ENCODE data around the gene HOXC10. TPM values are rescaled to one million over a fixed set of nuclear protein-coding genes. Genes with fewer than 3 reads are reported as not detected.

HOXC10 gene
- total and polyA plus RNA-seq, 2 of the 8 experiments (the other 6 are each of a cell fraction or from before 2014, with no cell fraction given) = not detected

- Histone ChIP-seq H2BK5ac (ENCODE audit: low read depth, low read length) (no peak overlapping the region), H3K23me2 (ENCODE audit: low read depth, low read length) (no peaks in the 10 kb centered on the region), H4K8ac (ENCODE audit: extremely low read depth, insufficient read depth, low read length) (peak overlapping the region; percentile 82; the same call in 1 of the 2 replicates), H3K27me3 (replicated peaks in 1 of 4; ENCODE audit: control insufficient read depth in 3 of 4, extremely low read depth in 1 of 4, insufficient read depth in 3 of 4, low read length in 3 of 4) (peaks cover 100% of the 10 kb centered on the region in 4 experiments), H3K4me1 (replicated peaks in 1 of 4; ENCODE audit: control insufficient read depth in 3 of 4, insufficient read depth in 4 of 4, low read length in 3 of 4) (peaks cover 0 to 12% (median 4%) of the 10 kb centered on the region in 4 experiments; a peak in 5 of 7 replicates), H3K4me3 (ENCODE audit: extremely low read depth in 1 of 4, insufficient read depth in 2 of 4, low read depth in 3 of 4, low read length in 4 of 4) (peak overlapping the region in 1 of 4 experiments; percentile 13; a peak in 1 of 8 replicates), H3K9ac (replicated peaks in 1 of 4; ENCODE audit: extremely low read depth in 1 of 4, low read depth in 3 of 4, low read length in 3 of 4) (no peak overlapping the region), H3K27ac (ENCODE audit: low read depth, low read length) (no peak overlapping the region), H3K18ac (ENCODE audit: extremely low read depth, low read length) (no peak overlapping the region; the same call in 1 of the 2 replicates), H4K20me1 (replicated peaks in 1 of 2; ENCODE audit: control insufficient read depth in 1 of 2, insufficient read depth in 2 of 2, low read length in 2 of 2) (peaks cover 34 to 64% of the 10 kb centered on the region in 2 experiments), H2BK15ac (ENCODE audit: low read length) (peak overlapping the region; percentile 81; the same call in 1 of the 2 replicates), H3K79me2 (ENCODE audit: control insufficient read depth in 1 of 2, insufficient read depth in 2 of 2, low read length in 2 of 2) (no peaks in the 10 kb centered on the region), H2AFZ (ENCODE audit: low read length) (no peak overlapping the region), H3K9me3 (ENCODE audit: insufficient read depth in 2 of 2, low read depth in 1 of 2, low read length in 1 of 2) (no peaks in the 10 kb centered on the region; a peak in 1 of 4 replicates), H2BK20ac (ENCODE audit: low read length) (no peak overlapping the region), H3K56ac (replicated peaks; ENCODE audit: insufficient read length, low read depth, low read length) (no peak overlapping the region), H2BK12ac (ENCODE audit: low read depth, low read length) (peak overlapping the region; percentile 94), H3K23ac (ENCODE audit: insufficient read length) (no peak overlapping the region), H2AK5ac (ENCODE audit: low read depth, low read length) (no peak overlapping the region), H3K79me1 (ENCODE audit: low read depth, low read length) (no peaks in the 10 kb centered on the region), H2BK120ac (replicated peaks; ENCODE audit: low read depth, low read length) (no peak overlapping the region), H3K4ac (replicated peaks; ENCODE audit: insufficient read length, low read depth, low read length) (no peak overlapping the region), H4K91ac (replicated peaks; ENCODE audit: insufficient read length, low read length) (no peak overlapping the region), H3K4me2 (ENCODE audit: insufficient read depth in 1 of 2, low read depth in 2 of 2, low read length in 2 of 2) (peak overlapping the region in 1 of 2 experiments; percentile 19; a peak in 1 of 4 replicates), H3K36me3 (ENCODE audit: control insufficient read depth in 2 of 4, insufficient read depth in 4 of 4, low read length in 3 of 4) (peaks cover 0 to 9% (median 0%) of the 10 kb centered on the region in 4 experiments; a peak in 1 of 8 replicates), H3K14ac (ENCODE audit: insufficient read length) (no peak overlapping the region), H4K5ac (ENCODE audit: insufficient read length, low read depth, low read length) (no peak overlapping the region)
- no peak for FAIRE-seq
- ChIA-PET POLR2A (ENCODE audit: partially characterized antibody) (interaction anchor here (1.2 kb wide), 1 partner anchor 16 kb away, joined by 4 read pairs; no protein-coding TSS in a partner anchor), CTCF (ENCODE audit: partially characterized antibody) (interaction anchor here (1.3 to 5.6 kb wide), 5 partner anchors 9 to 199 kb away, joined by 4 to 40 read pairs (median 4); partner anchors contain the start of gene HOXC10)
- DNase-seq (ENCODE audit: low read depth in 1 of 2, low spot score in 2 of 2) = no peak
- 5% methylated on average over 51 of the region's 86 CpGs; no CpG with 5 or more reads in 1 of the 2 experiments for WGBS, 2 experiments (ENCODE audit: extremely low coverage in 1 of 2, insufficient coverage in 1 of 2, insufficient read length in 1 of 2, insufficient replicate concordance in 2 of 2, low coverage in 1 of 2, low lambda C conversion rate in 2 of 2, missing lambda C conversion rate in 1 of 2)
- peak; percentile 64 for TF ChIP-seq RNF2 (IDR thresholded peaks at IDR 0.05; ENCODE audit: borderline replicate concordance, low read depth, low read length, missing control alignments, poor library complexity, severe bottlenecking)
- no peak for TF ChIP-seq TAF7 (optimal IDR thresholded peaks at IDR 0.05; ENCODE audit: borderline replicate concordance, low read depth, low read length)
- TF ChIP-seq CTCF (IDR thresholded peaks at IDR 0.05; ENCODE audit: control extremely low read depth in 1 of 3, insufficient read depth in 1 of 3, low read depth in 1 of 3, low read length in 3 of 3) = no peak
- no peak for TF ChIP-seq CHD2 (IDR thresholded peaks at IDR 0.05; ENCODE audit: low read length)
- TF ChIP-seq ASH2L (IDR thresholded peaks at IDR 0.05; ENCODE audit: low read length) = no peak
- TF ChIP-seq TBP (IDR thresholded peaks at IDR 0.05; ENCODE audit: low read depth, low read length) = no peak
- TF ChIP-seq EZH2 (IDR thresholded peaks at IDR 0.05; ENCODE audit: low read depth, low read length, severe bottlenecking) = peak; percentile 98
- no peak for TF ChIP-seq SP1 (IDR thresholded peaks at IDR 0.05; ENCODE audit: low read depth, low read length)
- TF ChIP-seq BRCA1 (IDR thresholded peaks at IDR 0.05; ENCODE audit: low read depth, low read length) = no peak
Observed at GRCh38 chr12:53955036-53955775, 29.7 kb upstream of the HOXC10 start.
